22Rv1 (cell line): ENCODE measurements around the gene BEND6.

Experiments used
- CTCF ChIP-seq: fragments of 450-650 bp; IDR thresholded peaks from 2 replicates; pipeline ENCODE4 v1.5.1; 2017; ENCODE audit warnings: mild to moderate bottlenecking
- ZFX ChIP-seq: fragments of 450-650 bp; IDR thresholded peaks from 2 replicates; pipeline ENCODE4 v1.6.1; 2017; ENCODE audit warnings: antibody characterized with exemption, borderline replicate concordance

GRCh38 chr6:57024321-57024720, 69.4 kb downstream of the BEND6 start:
- TF ChIP-seq CTCF (no peak), ZFX (no peak)
